Peyer's patch (tissue), 4 donors: ENCODE results near the gene PRR35. TPM values are rescaled to one million over a fixed set of nuclear protein-coding genes. Genes with fewer than 3 reads are reported as not detected.

ENCODE experiments used
- DNase-seq, 3 donors: peaks; one replicate each; pipeline ENCODE4 v3.0.0-alpha.2; 2017 to 2019
- H3K27ac ChIP-seq, 4 donors: fragments of 200-600 bp; sonication (generic); one replicate each; pipeline ENCODE4 v1.5.1; 2016 to 2019
- H3K27me3 ChIP-seq, 2 donors: fragments of 200-600 bp; sonication (generic); one replicate each; pipeline ENCODE4 v1.5.1; 2019
- H3K36me3 ChIP-seq, 3 donors: fragments of 200-600 bp; sonication (generic); one replicate each; pipeline ENCODE4 v1.5.1; 2016 to 2019
- H3K4me1 ChIP-seq, 4 donors: fragments of 200-600 bp; sonication (generic); one replicate each; pipeline ENCODE4 v1.5.1; 2016 to 2019
- H3K4me3 ChIP-seq, 4 donors: fragments of 200-600 bp; sonication (generic); 1 replicate in 3 of 4; 2 replicates in 1 of 4; pipeline ENCODE4 v1.5.1; 2016 to 2019; ENCODE audit warnings: mild to moderate bottlenecking in 1 of 4
- H3K9me3 ChIP-seq, 4 donors: fragments of 200-600 bp; sonication (generic); one replicate each; pipeline ENCODE4 v1.5.1; 2016 to 2019; ENCODE audit warnings: mild to moderate bottlenecking in 1 of 4
- CTCF ChIP-seq, 6 experiments: fragments of 450-650 bp in 4 of 6; fragments of 200-600 bp in 2 of 6; sonication (generic) in 1 of 6; IDR thresholded peaks; one replicate each; pipeline ENCODE4 v1.5.1; 2017 to 2019; ENCODE audit warnings: antibody characterized with exemption in 6 of 6, mild to moderate bottlenecking in 3 of 6, moderate library complexity in 1 of 6
- POLR2A ChIP-seq, 2 donors: fragments of 450-650 bp; IDR thresholded peaks; one replicate each; pipeline ENCODE4 v1.5.1; 2017; ENCODE audit warnings: antibody characterized with exemption in 2 of 2, mild to moderate bottlenecking in 2 of 2, moderate library complexity in 2 of 2
- total RNA-seq, 4 donors: library from RNA; depleted of rRNA; stranded (reverse); fragments of >200 nt; gene quantifications; one replicate each; pipeline ENCODE4 v1.1.0, GENCODE V29; 2016

Gene PRR35
- total RNA-seq, 4 donors from 2014 or later: not detected

- no peak for DNase-seq
- H3K27me3 ChIP-seq: peaks cover 0 to 25% of the 10 kb centered on the region in 2 donors
- H3K27ac ChIP-seq: no peak overlapping the region
- no peaks in the 10 kb centered on the region for H3K9me3 ChIP-seq
- no peak overlapping the region for H3K4me3 ChIP-seq
- H3K4me1 ChIP-seq: peaks cover 0 to 25% (median 11%) of the 10 kb centered on the region in 4 donors
- TF ChIP-seq POLR2A (IDR thresholded peaks at IDR 0.05) (no peak), CTCF (IDR thresholded peaks at IDR 0.05) (no peak)
- no peaks in the 10 kb centered on the region for H3K36me3 ChIP-seq
Measured at GRCh38 chr16:561413-561794, 1.2 kb downstream of the PRR35 start.

GRCh38 chr16:561957-562938, 2.1 kb downstream of the PRR35 start:
- Histone ChIP-seq H3K27ac (no peak overlapping the region), H3K36me3 (no peaks in the 10 kb centered on the region), H3K27me3 (peaks cover 0 to 25% of the 10 kb centered on the region in 2 donors), H3K9me3 (no peaks in the 10 kb centered on the region), H3K4me1 (peaks cover 0 to 33% (median 16%) of the 10 kb centered on the region in 4 donors), H3K4me3 (no peak overlapping the region)
- DNase-seq: no peak
- TF ChIP-seq POLR2A (IDR thresholded peaks at IDR 0.05): no peak
- TF ChIP-seq CTCF (IDR thresholded peaks at IDR 0.05): no peak

GRCh38 chr16:563072-563644, 3.0 kb downstream of the PRR35 start:
- Histone ChIP-seq H3K27ac (no peak overlapping the region), H3K27me3 (peaks cover 0 to 25% of the 10 kb centered on the region in 2 donors), H3K36me3 (no peaks in the 10 kb centered on the region), H3K4me3 (no peak overlapping the region), H3K4me1 (peaks cover 0 to 42% (median 22%) of the 10 kb centered on the region in 4 donors), H3K9me3 (no peaks in the 10 kb centered on the region)
- no peak for TF ChIP-seq CTCF (IDR thresholded peaks at IDR 0.05)
- TF ChIP-seq POLR2A (IDR thresholded peaks at IDR 0.05): no peak
- DNase-seq: no peak

GRCh38 chr16:564690-565418, 4.7 kb downstream of the PRR35 start:
- H3K9me3 ChIP-seq: no peaks in the 10 kb centered on the region

More at GRCh38 chr16:564690-565418, 4.7 kb downstream of the PRR35 start:
- H3K27ac ChIP-seq: no peak overlapping the region
- no peaks in the 10 kb centered on the region for H3K36me3 ChIP-seq
- H3K27me3 ChIP-seq: peaks cover 0 to 18% of the 10 kb centered on the region in 2 donors
- H3K4me3 ChIP-seq: no peak overlapping the region
- H3K4me1 ChIP-seq: peaks cover 7 to 42% (median 27%) of the 10 kb centered on the region in 4 donors
- TF ChIP-seq POLR2A (IDR thresholded peaks at IDR 0.05) (no peak), CTCF (IDR thresholded peaks at IDR 0.05) (no peak)
- DNase-seq: no peak
